GM18909 (cell line): Measurements from ENCODE around the gene CTNNB1.

Experiments used
- ATAC-seq: cut with Tn5 transposase; IDR thresholded peaks from one replicate; pipeline ENCODE4 v1.9.1; 2021; ENCODE audit warnings: mild to moderate bottlenecking; ENCODE audit not compliant: unreplicated experiment, poor library complexity

The CTNNB1 gene

GRCh38 chr3:41198950-41199865 lies at the start of gene CTNNB1:
TSS of gene CTNNB1 (plus strand) at chr3:41199505. CDS start at chr3:41224069, 24,564 bp downstream.
- ATAC-seq = peak; percentile 74

- ATAC-seq = no peak
Observed at GRCh38 chr3:41155834-41156233, 43.5 kb upstream of the CTNNB1 start.

GRCh38 chr3:41158947-41159346 lies 40.4 kb upstream of the CTNNB1 start:
- no peak for ATAC-seq

- no peak for ATAC-seq
Observed at GRCh38 chr3:41159588-41160189, 39.6 kb upstream of the CTNNB1 start.

- ATAC-seq = no peak
Observed at GRCh38 chr3:41162541-41162940, 36.8 kb upstream of the CTNNB1 start.

GRCh38 chr3:41163006-41163405 lies 36.3 kb upstream of the CTNNB1 start:
- ATAC-seq = no peak

- no peak for ATAC-seq
Observed at GRCh38 chr3:41163421-41163820, 35.9 kb upstream of the CTNNB1 start.

- ATAC-seq = no peak
Observed at GRCh38 chr3:41164777-41165176, 34.5 kb upstream of the CTNNB1 start.

GRCh38 chr3:41167722-41168497 lies 31.4 kb upstream of the CTNNB1 start:
- ATAC-seq = no peak

GRCh38 chr3:41169023-41169422 lies 30.3 kb upstream of the CTNNB1 start:
- ATAC-seq = no peak

- no peak for ATAC-seq
Observed at GRCh38 chr3:41173926-41174885, 25.1 kb upstream of the CTNNB1 start.

GRCh38 chr3:41175365-41175764 lies 23.9 kb upstream of the CTNNB1 start:
- ATAC-seq = no peak

GRCh38 chr3:41176596-41176995 lies 22.7 kb upstream of the CTNNB1 start:
- ATAC-seq = no peak

- no peak for ATAC-seq
Observed at GRCh38 chr3:41178576-41178975, 20.7 kb upstream of the CTNNB1 start.

- no peak for ATAC-seq
Observed at GRCh38 chr3:41180396-41180795, 18.9 kb upstream of the CTNNB1 start.

- ATAC-seq = no peak
Observed at GRCh38 chr3:41182504-41183059, 16.7 kb upstream of the CTNNB1 start.

- ATAC-seq = no peak
Observed at GRCh38 chr3:41184394-41184793, 14.9 kb upstream of the CTNNB1 start.

- ATAC-seq = no peak
Observed at GRCh38 chr3:41186297-41186696, 13.0 kb upstream of the CTNNB1 start.

GRCh38 chr3:41188306-41188705 lies 11.0 kb upstream of the CTNNB1 start:
- ATAC-seq = no peak
